ENCODE results near the gene FAM3C.

FAM3C gene

GRCh38 chr7:121410829-121411596, 14.9 kb upstream of the FAM3C start:
- DNase-seq (ENCODE audit: low read depth in 3 of 3) = no peak

DNA sequence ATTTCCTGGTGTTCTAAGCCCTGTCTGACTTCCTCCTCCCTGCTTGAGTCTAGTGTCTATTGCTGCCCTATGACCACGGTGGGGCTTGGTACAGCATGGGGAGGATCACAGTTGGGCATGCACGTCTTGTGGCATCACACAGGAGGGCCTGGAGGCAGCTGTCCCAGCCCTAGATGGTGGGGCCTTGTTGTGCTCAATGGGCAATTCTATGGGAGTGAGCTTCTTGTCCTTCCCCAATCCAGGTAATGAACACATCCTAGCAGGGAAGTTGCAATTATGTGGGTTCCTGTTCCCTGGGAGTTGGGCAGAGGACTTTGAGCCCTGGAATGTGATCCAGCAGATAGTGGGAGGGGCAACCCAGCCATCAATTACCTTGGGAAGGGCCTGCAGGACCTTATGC, 10.8 kb upstream of the FAM3C start:
- no peak for DNase-seq (ENCODE audit: low read depth in 3 of 3)

DNA sequence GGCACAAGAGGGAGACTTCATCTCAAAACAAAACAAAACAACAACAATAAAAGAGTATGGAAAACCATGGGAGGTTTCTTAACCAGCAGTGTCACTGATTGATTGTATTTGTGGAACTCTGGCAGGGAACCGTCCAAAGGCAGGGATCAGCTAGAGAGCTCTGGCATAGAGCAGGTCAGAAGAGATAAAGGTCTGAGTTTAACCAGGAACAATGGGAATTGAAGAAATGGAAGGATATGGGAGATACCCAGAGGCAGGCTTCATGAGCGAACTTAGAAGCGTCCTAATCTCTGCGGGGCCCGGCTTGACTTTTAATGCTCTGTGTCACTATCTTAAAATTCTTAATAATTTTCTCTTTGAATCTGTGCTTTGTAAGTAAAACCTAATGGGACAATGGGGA, 10.4 kb upstream of the FAM3C start:
- no peak for DNase-seq (ENCODE audit: low read depth in 3 of 3)

DNA sequence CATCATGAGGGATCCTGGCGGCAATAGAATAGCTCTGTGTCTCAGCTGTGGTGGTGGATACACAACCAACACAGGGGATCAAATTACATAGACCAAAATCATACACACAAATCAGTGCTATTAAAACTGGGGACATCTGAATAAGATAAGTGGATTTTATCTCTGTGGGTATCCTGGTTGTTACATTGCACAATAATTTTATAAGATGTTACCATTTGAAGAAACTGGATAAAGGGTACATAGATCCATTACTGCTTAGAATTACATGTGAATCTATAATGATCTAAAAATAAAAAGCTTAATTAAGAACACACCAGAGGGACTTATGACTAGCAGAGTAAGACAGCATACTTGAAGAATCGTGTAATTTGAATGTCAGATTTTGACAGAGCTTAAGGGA, 8.2 kb upstream of the FAM3C start:
- DNase-seq (ENCODE audit: low read depth in 3 of 3) = no peak

DNA sequence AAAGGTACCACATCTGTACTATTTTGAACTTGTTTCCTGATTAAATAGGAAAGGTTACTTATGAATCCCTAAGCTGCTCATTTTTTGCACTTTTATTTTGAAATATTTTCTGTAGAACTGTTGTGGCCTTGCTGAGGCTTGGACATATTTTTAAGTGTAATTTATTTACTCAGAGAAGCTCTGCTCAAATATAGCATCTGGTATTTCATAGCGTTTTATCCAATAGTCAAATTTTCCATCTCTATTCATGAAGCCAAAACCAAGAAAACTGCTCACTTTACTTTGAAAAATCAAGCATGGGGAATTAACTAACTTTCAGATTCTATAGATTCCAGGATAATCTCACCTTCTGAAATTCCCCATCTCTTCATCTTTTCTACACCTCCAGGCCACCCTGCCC, 6.6 kb upstream of the FAM3C start:
- no peak for DNase-seq (ENCODE audit: low read depth in 3 of 3)

DNA sequence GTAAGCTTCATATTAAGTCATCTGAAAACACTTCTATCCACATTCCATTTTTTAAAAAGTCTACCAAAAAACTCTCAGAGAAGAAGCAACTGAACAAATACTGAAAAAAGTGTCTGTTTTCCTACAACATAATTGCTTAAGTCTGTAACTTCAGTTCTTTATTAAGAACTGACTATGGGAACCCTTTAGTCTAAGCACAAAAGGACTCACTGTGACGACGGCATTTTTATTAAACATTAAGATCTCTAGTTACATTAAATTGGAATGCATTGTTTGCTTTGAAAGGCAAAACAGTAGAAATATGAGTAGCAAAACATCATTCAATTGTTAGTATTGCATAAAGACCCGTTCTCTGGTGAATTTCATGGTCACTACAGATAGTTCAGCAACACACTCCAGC, 5.8 kb upstream of the FAM3C start:
- no peak for DNase-seq (ENCODE audit: low read depth in 3 of 3)

- no peak for DNase-seq (ENCODE audit: low read depth in 3 of 3)
Observed at GRCh38 chr7:121398246-121398645, 2.1 kb upstream of the FAM3C start.

DNA sequence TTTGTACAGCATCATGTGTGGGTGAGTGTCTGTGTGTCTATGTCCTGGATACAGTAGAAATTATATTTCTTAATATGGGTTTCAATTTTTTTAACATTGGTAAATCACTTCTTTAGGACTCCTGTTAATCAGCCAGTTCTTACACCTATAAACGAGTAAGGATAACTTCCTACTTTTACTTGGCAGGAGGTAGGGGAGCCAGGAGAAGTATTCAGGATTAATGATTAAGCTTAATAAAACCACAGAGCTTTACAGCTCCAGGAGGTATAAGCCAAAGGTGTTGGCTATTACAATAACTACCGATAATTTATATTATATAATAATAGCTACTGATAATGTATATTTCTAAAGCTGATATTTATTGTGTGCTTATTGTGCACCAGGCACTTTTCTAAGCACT, 1.7 kb upstream of the FAM3C start:
- DNase-seq (ENCODE audit: low read depth in 3 of 3) = no peak

DNA sequence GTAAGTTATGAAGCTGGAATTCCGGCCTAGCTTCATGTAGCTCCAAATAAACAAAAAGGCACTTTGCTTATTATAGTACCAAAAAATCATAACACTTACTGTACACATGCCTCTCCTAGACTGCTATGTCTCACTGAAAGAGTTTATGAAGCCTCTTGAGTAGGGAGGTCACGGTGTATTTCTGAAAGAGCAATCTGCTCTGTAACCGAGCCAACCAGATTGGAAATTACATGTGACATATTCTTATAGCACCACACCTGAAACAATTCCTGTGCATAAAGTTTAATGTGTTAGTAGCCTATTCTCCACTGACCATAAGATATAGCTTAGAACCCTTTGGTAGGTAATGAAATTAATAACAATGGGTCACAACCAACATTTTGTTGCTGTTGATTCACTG, 1.3 kb upstream of the FAM3C start:
- no peak for DNase-seq (ENCODE audit: low read depth in 3 of 3)

DNA sequence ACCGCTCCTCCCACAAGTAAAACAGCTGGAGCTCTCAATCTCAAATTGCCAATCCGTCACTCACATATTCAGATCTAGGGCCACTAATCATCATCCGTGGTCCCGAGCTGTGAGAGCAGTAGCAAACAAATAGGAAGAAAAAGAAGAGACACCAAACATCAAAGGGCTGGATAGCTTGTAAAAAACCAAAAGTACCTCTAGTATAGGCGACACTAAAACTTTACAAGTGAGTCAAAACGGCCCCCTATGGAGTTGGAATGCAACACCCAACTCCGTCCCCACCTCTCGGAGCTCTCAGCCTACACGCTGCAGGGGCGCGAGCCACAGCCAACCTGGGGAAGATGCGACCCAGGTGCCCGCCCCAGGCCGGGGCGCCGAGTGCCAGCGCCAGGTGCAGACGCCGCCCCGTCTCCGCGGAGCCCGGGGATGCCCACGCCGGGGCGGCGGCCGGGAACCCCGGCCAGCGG, 581 bp downstream of the FAM3C start:
- peak; percentile 17 to 32 (median 19) for DNase-seq (ENCODE audit: low read depth in 3 of 3)

DNA sequence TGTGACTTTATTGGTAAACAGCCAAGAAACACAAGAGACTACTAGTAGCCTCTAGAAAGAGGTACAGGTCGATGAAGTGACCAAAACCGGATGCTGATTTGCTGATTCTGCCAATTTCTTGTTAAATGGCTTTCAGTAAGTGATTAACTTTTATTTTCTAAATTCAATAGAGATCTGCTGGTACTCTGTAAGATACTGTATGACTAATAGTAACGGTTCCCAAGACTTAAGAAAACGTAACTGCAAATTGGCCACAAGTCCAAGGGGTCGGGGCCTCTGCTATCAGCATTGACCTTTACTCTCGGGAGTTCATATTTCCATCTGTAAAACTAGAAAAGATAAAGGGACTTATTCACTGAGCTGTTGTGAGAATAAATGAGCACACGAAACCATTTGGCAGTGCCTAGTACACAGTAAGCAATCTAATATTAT, 1.4 kb downstream of the FAM3C start:
- DNase-seq (ENCODE audit: low read depth in 3 of 3) = no peak

GRCh38 chr7:121393005-121393366, 3.1 kb downstream of the FAM3C start:
- DNase-seq (ENCODE audit: low read depth in 3 of 3) = no peak

DNA sequence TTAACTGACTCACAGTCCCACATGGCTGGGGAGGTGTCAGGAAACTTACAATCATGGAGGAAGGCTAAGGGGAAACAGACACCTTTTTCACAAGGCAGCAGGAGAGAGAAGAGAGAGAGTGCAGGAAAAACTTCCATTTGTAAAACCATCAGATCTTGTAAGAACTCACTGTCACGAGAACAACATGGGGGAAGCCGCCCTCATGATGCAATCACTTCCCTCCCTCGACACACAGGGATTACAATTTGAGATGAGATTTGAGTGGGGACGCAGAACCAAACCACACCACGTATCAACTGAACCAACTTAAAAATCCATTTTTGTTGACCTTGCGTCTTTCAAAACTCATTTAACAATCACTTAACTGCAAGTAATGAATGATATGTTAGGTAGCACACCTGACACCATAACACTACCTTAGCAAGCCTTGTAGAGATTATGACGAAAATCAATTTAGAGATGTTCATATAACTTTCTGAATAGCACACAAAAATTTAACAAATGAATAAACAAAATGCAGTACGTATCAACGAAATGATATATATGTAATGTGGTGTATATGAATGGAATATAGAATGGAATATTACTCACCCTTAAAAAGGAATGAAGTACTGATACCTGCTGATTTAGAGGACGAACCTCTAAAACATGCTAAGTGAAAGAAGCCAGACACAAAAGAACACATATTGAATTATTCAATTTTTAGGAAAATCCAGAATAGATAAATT, 3.7 kb downstream of the FAM3C start:
- DNase-seq (ENCODE audit: low read depth in 3 of 3) = no peak

GRCh38 chr7:121391686-121392085, 4.4 kb downstream of the FAM3C start:
- no peak for DNase-seq (ENCODE audit: low read depth in 3 of 3)

GRCh38 chr7:121390617-121391016, 5.5 kb downstream of the FAM3C start:
- DNase-seq (ENCODE audit: low read depth in 3 of 3) = no peak

- no peak for DNase-seq (ENCODE audit: low read depth in 3 of 3)
Observed at GRCh38 chr7:121390109-121390508, 6.0 kb downstream of the FAM3C start.

DNA sequence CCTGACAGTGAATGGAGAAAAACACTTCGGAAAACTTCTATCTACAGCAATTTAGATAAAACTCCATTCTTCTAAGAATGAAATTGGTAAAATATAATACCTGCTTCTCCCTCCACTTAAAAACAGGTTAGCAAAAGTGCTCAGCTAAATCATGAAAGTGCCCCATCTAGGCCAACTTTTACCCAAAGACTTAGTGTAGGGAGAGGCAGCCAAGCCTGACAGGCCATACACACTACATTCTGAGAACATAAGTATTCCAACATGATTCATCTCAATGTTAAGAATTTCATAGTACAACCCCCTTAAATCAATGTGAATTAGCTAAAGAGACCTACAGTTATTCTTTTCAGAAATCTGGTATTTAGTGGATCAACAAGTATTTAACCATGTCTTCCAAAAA, 7.2 kb downstream of the FAM3C start:
- no peak for DNase-seq (ENCODE audit: low read depth in 3 of 3)

DNA sequence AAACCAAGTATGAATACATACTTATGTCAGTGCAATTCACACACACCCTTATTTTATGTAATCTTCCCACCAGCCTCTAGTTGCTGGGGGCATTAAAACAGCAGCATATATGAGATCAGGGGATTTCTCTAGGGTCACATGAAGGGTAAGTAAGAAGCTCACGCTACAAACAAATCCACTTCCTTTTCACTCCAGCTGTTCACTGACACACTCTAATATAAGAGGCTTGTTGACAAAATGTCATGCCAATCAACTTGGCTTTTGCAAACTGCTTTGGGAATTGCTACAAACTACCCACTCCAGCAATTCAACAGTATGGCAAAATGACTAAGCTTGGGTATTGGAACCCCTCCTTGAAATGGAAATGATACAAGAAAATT, 10.3 kb downstream of the FAM3C start:
- DNase-seq (ENCODE audit: low read depth in 3 of 3) = no peak

DNA sequence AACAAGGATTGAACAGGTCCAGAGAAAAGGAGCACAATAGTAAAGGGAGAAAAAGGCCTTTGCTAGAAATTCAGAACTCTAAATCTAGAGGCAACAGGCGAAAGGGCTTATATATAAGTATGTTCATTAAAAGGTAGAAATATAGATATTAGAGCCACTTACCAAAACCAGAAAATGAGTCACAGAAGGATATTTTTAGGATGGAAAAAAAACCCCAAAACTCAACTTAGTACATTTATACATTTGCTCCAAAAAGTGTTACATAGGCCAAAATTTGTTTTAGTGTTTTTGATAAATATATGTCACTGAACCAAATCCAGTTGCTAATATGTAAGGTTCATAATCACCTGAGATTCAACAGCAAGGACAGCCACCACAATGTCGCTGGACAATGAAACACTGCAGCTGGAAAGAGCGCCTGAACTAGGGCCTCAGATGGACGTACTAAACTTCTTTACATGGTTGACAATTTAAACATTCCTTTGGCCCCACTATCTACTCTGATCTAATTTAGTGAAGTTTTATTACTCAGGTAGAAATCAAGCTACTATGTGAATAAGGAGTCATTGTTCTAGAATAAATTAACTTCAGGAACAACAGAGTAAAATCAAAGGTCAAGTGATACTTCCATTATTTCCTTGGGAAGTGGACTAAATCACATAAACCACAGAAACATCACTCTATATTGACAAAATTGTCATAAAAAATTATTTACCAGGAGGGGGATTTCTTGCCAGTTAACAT, 10.9 kb downstream of the FAM3C start:
- DNase-seq (ENCODE audit: low read depth in 3 of 3) = no peak

DNA sequence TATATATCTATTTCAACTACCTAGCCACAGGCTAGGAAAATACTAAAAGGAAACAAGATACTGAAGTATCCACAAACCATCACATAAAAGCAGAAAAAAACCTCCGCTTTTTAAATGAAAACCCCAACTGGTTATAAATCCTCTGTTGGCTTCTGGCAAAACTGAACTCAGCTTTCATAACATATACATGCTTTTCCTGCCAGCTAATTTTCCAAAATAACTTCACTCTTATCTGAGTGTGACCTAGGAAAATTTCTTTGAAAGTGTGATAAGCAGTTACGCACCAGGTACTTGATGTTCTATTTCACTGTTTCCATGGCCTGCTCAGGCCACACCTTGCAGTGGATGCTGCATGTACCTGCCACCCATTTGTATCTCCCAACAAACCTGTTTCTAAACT, 11.8 kb downstream of the FAM3C start:
- DNase-seq (ENCODE audit: low read depth in 3 of 3) = no peak

- DNase-seq (ENCODE audit: low read depth in 3 of 3) = no peak
Observed at GRCh38 chr7:121383235-121383910, 12.7 kb downstream of the FAM3C start.

DNA sequence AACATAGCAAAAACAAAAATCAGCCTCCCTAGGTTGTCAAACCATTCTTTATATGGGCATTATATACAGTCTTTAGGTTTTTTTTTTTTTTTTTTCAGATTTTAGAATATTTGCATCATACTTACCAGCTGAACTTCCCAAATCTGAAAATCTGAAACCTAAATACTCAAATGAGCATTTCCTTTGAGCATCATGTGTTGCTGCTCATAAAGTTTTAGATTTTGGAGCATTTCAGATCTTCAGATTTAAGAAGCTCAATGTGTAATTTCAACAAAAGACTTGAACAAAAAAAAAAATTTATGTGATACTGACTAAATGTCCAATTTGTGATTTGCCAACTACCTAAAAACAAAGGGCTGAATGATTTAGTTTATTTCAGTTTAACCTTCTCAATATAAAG, 13.6 kb downstream of the FAM3C start:
- no peak for DNase-seq (ENCODE audit: low read depth in 3 of 3)
